Stimulated activated naive B cell treated with anti-CD40 and anti-IgM and Interleukin-4, amounts not matched to agents 10 μg/mL and 1 μg/mL and 100 μg/mL, for 72 hours (primary cell): ENCODE measurements around the gene CAPN12.

Experiments used
- ATAC-seq, 2 donors: fragments of 150-1000 bp; cut with Tn5 transposase; replicated peaks; 2 replicates each; pipeline ENCODE4 v1.10.0; 2021; ENCODE audit warnings: moderate library complexity in 1 of 2
- DNase-seq: peaks from one replicate; pipeline ENCODE4 v3.0.0; 2021
- H3K27ac Mint-ChIP-seq: one replicate; pipeline ENCODE4 v1.8.0; 2022; ENCODE audit warnings: mild to moderate bottlenecking, mixed read lengths
- H3K27me3 Mint-ChIP-seq, 2 donors: one replicate each; pipeline ENCODE4 v1.8.0; 2022; ENCODE audit warnings: mixed read lengths in 2 of 2
- H3K36me3 Mint-ChIP-seq, 2 donors: one replicate each; pipeline ENCODE4 v1.8.0; 2022; ENCODE audit warnings: mixed read lengths in 2 of 2, mild to moderate bottlenecking in 1 of 2
- H3K4me1 Mint-ChIP-seq, 2 donors: one replicate each; pipeline ENCODE4 v1.8.0; 2022; ENCODE audit warnings: mixed read lengths in 2 of 2, mild to moderate bottlenecking in 1 of 2
- H3K4me3 Mint-ChIP-seq, 2 donors: one replicate each; pipeline ENCODE4 v1.8.0; 2022; ENCODE audit warnings: mild to moderate bottlenecking in 2 of 2, mixed read lengths in 2 of 2, moderate library complexity in 1 of 2
- H3K9me3 Mint-ChIP-seq, 2 donors: one replicate each; pipeline ENCODE4 v1.8.0; 2022; ENCODE audit warnings: mixed read lengths in 2 of 2, mild to moderate bottlenecking in 1 of 2

CAPN12 gene

GRCh38 chr19:38727868-38728660 lies 16.2 kb downstream of the CAPN12 start:
- Mint-ChIP-seq H3K36me3 (peaks cover 41 to 62% of the 10 kb centered on the region in 2 donors), H3K9me3 (no peaks in the 10 kb centered on the region), H3K27me3 (no peaks in the 10 kb centered on the region), H3K4me1 (peaks cover 9 to 17% of the 10 kb centered on the region in 2 donors), H3K27ac (peak overlapping the region; percentile 59), H3K4me3 (no peak overlapping the region)
- no peak for ATAC-seq
- no peak for DNase-seq

GRCh38 chr19:38727306-38727867 lies 16.9 kb downstream of the CAPN12 start:
- Mint-ChIP-seq H3K36me3 (peaks cover 41 to 58% of the 10 kb centered on the region in 2 donors), H3K4me1 (peaks cover 9 to 17% of the 10 kb centered on the region in 2 donors), H3K27me3 (no peaks in the 10 kb centered on the region), H3K9me3 (no peaks in the 10 kb centered on the region), H3K4me3 (no peak overlapping the region), H3K27ac (peak overlapping the region; percentile 67)
- no peak for DNase-seq
- ATAC-seq = no peak

DNA sequence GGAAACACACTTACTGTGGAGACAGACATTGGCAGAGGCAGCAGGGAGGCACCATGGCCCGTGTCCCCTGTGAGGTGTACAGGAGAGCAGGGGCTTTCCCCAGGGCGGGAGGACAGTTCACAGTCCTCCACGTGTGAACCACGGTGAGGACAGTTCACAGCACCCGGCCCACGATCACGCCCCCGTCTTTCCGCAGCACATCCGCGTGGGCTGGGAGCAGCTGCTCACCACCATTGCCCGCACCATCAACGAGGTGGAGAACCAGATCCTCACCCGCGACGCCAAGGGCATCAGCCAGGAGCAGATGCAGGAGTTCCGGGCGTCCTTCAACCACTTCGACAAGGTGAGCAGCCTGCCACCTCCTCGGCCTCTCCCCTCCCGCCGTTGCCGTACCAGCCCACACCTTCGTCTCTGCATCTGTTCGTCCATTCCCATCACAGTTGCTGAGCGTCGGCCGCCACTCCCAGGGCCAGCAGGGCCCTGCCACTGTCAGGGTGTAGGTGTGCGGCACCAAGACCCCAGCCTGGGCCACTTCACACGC lies 17.4 kb downstream of the CAPN12 start:
- Mint-ChIP-seq H3K27me3 (no peaks in the 10 kb centered on the region), H3K36me3 (peaks cover 42 to 57% of the 10 kb centered on the region in 2 donors), H3K4me3 (no peak overlapping the region), H3K27ac (peak overlapping the region; percentile 67), H3K9me3 (no peaks in the 10 kb centered on the region), H3K4me1 (peaks cover 9 to 15% of the 10 kb centered on the region in 2 donors)
- ATAC-seq (no peak), DNase-seq (no peak)

DNA sequence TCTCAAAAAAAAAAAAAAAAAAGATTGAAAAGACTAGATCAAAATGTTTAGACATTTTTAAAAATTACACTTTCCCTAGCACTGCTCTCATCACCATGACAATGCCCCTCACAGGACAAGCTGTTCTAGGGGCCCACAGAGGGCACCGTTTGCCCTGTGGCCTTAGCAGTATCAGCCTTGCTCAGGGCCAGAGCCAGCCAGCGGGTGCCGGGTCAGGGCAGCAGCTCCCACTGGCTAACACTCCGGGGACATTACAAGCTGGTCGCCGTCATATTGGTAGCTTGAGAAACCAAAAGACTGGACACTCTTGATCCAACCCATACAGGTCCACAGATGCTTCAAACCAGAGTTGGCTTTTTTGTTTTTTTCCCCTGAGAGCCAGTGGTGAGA lies 18.0 kb downstream of the CAPN12 start:
- peaks cover 42 to 54% of the 10 kb centered on the region in 2 donors for H3K36me3 Mint-ChIP-seq
- no peaks in the 10 kb centered on the region for H3K9me3 Mint-ChIP-seq
- peaks cover 9 to 11% of the 10 kb centered on the region in 2 donors for H3K4me1 Mint-ChIP-seq
- H3K27me3 Mint-ChIP-seq = no peaks in the 10 kb centered on the region
- no peak overlapping the region for H3K4me3 Mint-ChIP-seq
- ATAC-seq (no peak), DNase-seq (no peak)
- H3K27ac Mint-ChIP-seq = peak overlapping the region; percentile 67

- Mint-ChIP-seq H3K27me3 (no peaks in the 10 kb centered on the region), H3K4me1 (peaks cover 9 to 13% of the 10 kb centered on the region in 2 donors), H3K9me3 (no peaks in the 10 kb centered on the region), H3K36me3 (peaks cover 42 to 54% of the 10 kb centered on the region in 2 donors), H3K27ac (peak overlapping the region; percentile 56), H3K4me3 (no peak overlapping the region)
- ATAC-seq (no peak), DNase-seq (no peak)
Observed at GRCh38 chr19:38725469-38726283, 18.6 kb downstream of the CAPN12 start.

- Mint-ChIP-seq H3K4me3 (no peak overlapping the region), H3K36me3 (peaks cover 38 to 54% of the 10 kb centered on the region in 2 donors), H3K4me1 (peaks cover 9 to 14% of the 10 kb centered on the region in 2 donors), H3K9me3 (no peaks in the 10 kb centered on the region), H3K27ac (no peak overlapping the region), H3K27me3 (no peaks in the 10 kb centered on the region)
- ATAC-seq (no peak), DNase-seq (no peak)
Observed at GRCh38 chr19:38723990-38724854, 20.1 kb downstream of the CAPN12 start.

- Mint-ChIP-seq H3K4me3 (no peak overlapping the region), H3K4me1 (peaks cover 9 to 14% of the 10 kb centered on the region in 2 donors), H3K27ac (peak overlapping the region; percentile 59), H3K36me3 (peaks cover 35 to 53% of the 10 kb centered on the region in 2 donors), H3K27me3 (no peaks in the 10 kb centered on the region), H3K9me3 (no peaks in the 10 kb centered on the region)
- ATAC-seq (no peak), DNase-seq (no peak)
Observed at GRCh38 chr19:38723606-38723965, 20.7 kb downstream of the CAPN12 start.

GRCh38 chr19:38722947-38723605 lies 21.2 kb downstream of the CAPN12 start:
- H3K4me1 Mint-ChIP-seq = peaks cover 8 to 14% of the 10 kb centered on the region in 2 donors
- ATAC-seq = no peak
- H3K9me3 Mint-ChIP-seq = no peaks in the 10 kb centered on the region
- H3K4me3 Mint-ChIP-seq = no peak overlapping the region
- DNase-seq = no peak
- no peaks in the 10 kb centered on the region for H3K27me3 Mint-ChIP-seq
- H3K27ac Mint-ChIP-seq = peak overlapping the region; percentile 59
- H3K36me3 Mint-ChIP-seq = peaks cover 33 to 51% of the 10 kb centered on the region in 2 donors

- no peak overlapping the region for H3K4me3 Mint-ChIP-seq
- H3K27ac Mint-ChIP-seq = peak overlapping the region; percentile 62
- no peaks in the 10 kb centered on the region for H3K27me3 Mint-ChIP-seq
- peaks cover 33 to 50% of the 10 kb centered on the region in 2 donors for H3K36me3 Mint-ChIP-seq
- peaks cover 6 to 14% of the 10 kb centered on the region in 2 donors for H3K4me1 Mint-ChIP-seq
- DNase-seq = no peak
- H3K9me3 Mint-ChIP-seq = no peaks in the 10 kb centered on the region
- ATAC-seq = no peak
Observed at GRCh38 chr19:38721979-38722773, 22.1 kb downstream of the CAPN12 start.

- Mint-ChIP-seq H3K4me1 (peaks cover 2 to 10% of the 10 kb centered on the region in 2 donors), H3K4me3 (no peak overlapping the region), H3K27ac (no peak overlapping the region), H3K9me3 (no peaks in the 10 kb centered on the region), H3K36me3 (peaks cover 35 to 49% of the 10 kb centered on the region in 2 donors), H3K27me3 (no peaks in the 10 kb centered on the region)
- no peak for ATAC-seq
- DNase-seq = no peak
Observed at GRCh38 chr19:38721496-38721895, 22.8 kb downstream of the CAPN12 start.

- DNase-seq (no peak), ATAC-seq (peak; percentile 65 to 79)
- Mint-ChIP-seq H3K4me1 (peaks cover 2 to 10% of the 10 kb centered on the region in 2 donors), H3K4me3 (no peak overlapping the region), H3K27me3 (no peaks in the 10 kb centered on the region), H3K9me3 (no peaks in the 10 kb centered on the region), H3K36me3 (peaks cover 33 to 46% of the 10 kb centered on the region in 2 donors), H3K27ac (peak overlapping the region; percentile 69)
Observed at GRCh38 chr19:38720559-38721236, 23.6 kb downstream of the CAPN12 start.
